PC-3 (cell line): ENCODE results near the gene FANCE. TPM values are rescaled to one million over a fixed set of nuclear protein-coding genes. Genes with fewer than 3 reads are reported as not detected.

Source experiments
- ATAC-seq: fragments of 200-7000 bp; cut with Tn5 transposase; 2 replicates; pipeline ENCODE4 v1.9.1; 2020; ENCODE audit warnings: mild to moderate bottlenecking, moderate library complexity
- BruUV-seq: library from RNA; stranded (reverse); fragments of 400-500 nt; replicated peaks from 2 replicates; lab custom pipeline; 2021; lab: Mats Ljungman, UMichigan
- CTCF ChIA-PET: fragments of 300-600 bp; sonication (Branson Sonifier 250); formaldehyde crosslinking; loops from one replicate; lab custom pipeline; 2022; ENCODE audit warnings: antibody characterized with exemption; lab: Charles Lee
- POLR2A ChIA-PET: fragments of 300-600 bp; sonication (Branson Sonifier 250); formaldehyde crosslinking; loops from one replicate; lab custom pipeline; 2022; ENCODE audit warnings: antibody characterized with exemption; ENCODE audit not compliant: unreplicated experiment; lab: Charles Lee
- DNase-seq: peaks from one replicate; pipeline ENCODE4 v3.0.0-alpha.2; 2015
- H2AFZ ChIP-seq: fragments of 300-600 bp; sonication (generic); 2 replicates; pipeline ENCODE4 v1.6.0; 2016; ENCODE audit warnings: antibody characterized with exemption, low read length
- H3F3A ChIP-seq: fragments of 300-600 bp; sonication (generic); one replicate; pipeline ENCODE4 v1.6.0; 2017; ENCODE audit warnings: antibody characterized with exemption, low read length, control low read depth, mild to moderate bottlenecking; ENCODE audit not compliant: unreplicated experiment
- H3K27ac ChIP-seq: fragments of 300-600 bp; sonication (generic); 2 replicates; pipeline ENCODE4 v1.5.1; 2016; ENCODE audit warnings: mild to moderate bottlenecking, low read length
- H3K27me3 ChIP-seq: fragments of 300-600 bp; sonication (generic); 2 replicates; pipeline ENCODE4 v1.6.1; 2016; ENCODE audit warnings: low read length, mixed read lengths
- H3K36me3 ChIP-seq: fragments of 300-600 bp; sonication (generic); 2 replicates; pipeline ENCODE4 v1.6.1; 2016; ENCODE audit warnings: low read depth, mixed run types, low read length, mixed read lengths
- H3K4me1 ChIP-seq: fragments of 300-600 bp; sonication (generic); 2 replicates; pipeline ENCODE4 v1.5.1; 2016; ENCODE audit warnings: low read length; ENCODE audit not compliant: insufficient read depth
- H3K4me2 ChIP-seq: fragments of 300-600 bp; sonication (generic); 2 replicates; pipeline ENCODE4 v1.6.0; 2016; ENCODE audit warnings: low read length
- H3K4me3 ChIP-seq: fragments of 300-600 bp; sonication (generic); 2 replicates; pipeline ENCODE4 v1.5.1; 2016; ENCODE audit warnings: mild to moderate bottlenecking, low read length, mixed read lengths
- H3K79me2 ChIP-seq: fragments of 300-600 bp; sonication (generic); 2 replicates; pipeline ENCODE4 v1.6.1; 2017; ENCODE audit warnings: low read length, mixed read lengths
- H3K9ac ChIP-seq: fragments of 300-600 bp; sonication (generic); 2 replicates; pipeline ENCODE4 v1.6.0; 2016; ENCODE audit warnings: mild to moderate bottlenecking, low read length
- H3K9me2 ChIP-seq: fragments of 300-600 bp; sonication (generic); replicated peaks from 2 replicates; pipeline ENCODE4 v1.6.1; 2016; ENCODE audit warnings: mixed run types, low read length, mixed read lengths
- H3K9me3 ChIP-seq: fragments of 300-600 bp; sonication (generic); 2 replicates; pipeline ENCODE4 v1.6.1; 2016; ENCODE audit warnings: low read length, mixed read lengths
- H4K20me1 ChIP-seq: fragments of 300-600 bp; sonication (generic); 2 replicates; pipeline ENCODE4 v1.6.1; 2016; ENCODE audit warnings: low read length, mixed read lengths
- CTCF ChIP-seq: fragments of 300-600 bp; sonication (generic); conservative IDR thresholded peaks from 2 replicates; pipeline ENCODE4 v1.5.1; 2017; ENCODE audit warnings: antibody characterized with exemption, low read depth, mild to moderate bottlenecking, low read length
- EZH2 ChIP-seq: fragments of 300-600 bp; sonication (generic); IDR thresholded peaks from one replicate; pipeline ENCODE4 v1.6.1; 2017; ENCODE audit warnings: antibody characterized with exemption, mild to moderate bottlenecking, low read length; ENCODE audit not compliant: unreplicated experiment
- EZH2phosphoT487 ChIP-seq: fragments of 300-600 bp; sonication (generic); IDR thresholded peaks from 2 replicates; pipeline ENCODE4 v1.6.1; 2018; ENCODE audit warnings: mild to moderate bottlenecking, antibody characterized with exemption, low read length, borderline replicate concordance
- intact Hi-C: fragments of 100-400 bp; cut with micrococcal nuclease; formaldehyde crosslinking; loops from 2 replicates; pipeline ENCODE4 v1.9.0; 2023
- total RNA-seq: library from RNA; depleted of rRNA; stranded (reverse); fragments of >200 nt; gene quantifications from 2 replicates; pipeline ENCODE4 v1.2.3, GENCODE V29; 2014

FANCE gene
- total RNA-seq, 1 experiment from 2014 or later = 13.8 TPM

GRCh38 chr6:35442693-35443092, 9.4 kb upstream of the FANCE start:
- H2AFZ ChIP-seq = 0 out of 2 replicates have a peak overlapping the region, but pooled peaks have one; percentile 22
- H3K79me2 ChIP-seq = no peaks in the 10 kb centered on the region
- ATAC-seq (no peak), DNase-seq (no peak)
- no TSS peak for BruUV-seq
- H3K4me2 ChIP-seq = no peak overlapping the region
- CTCF ChIA-PET = no interaction called here
- POLR2A ChIA-PET = no interaction called here
- no peak overlapping the region for H3K27ac ChIP-seq
- no peaks in the 10 kb centered on the region for H3K9me3 ChIP-seq
- no peaks in the 10 kb centered on the region for H3K4me1 ChIP-seq
- no peak for TF ChIP-seq EZH2
- TF ChIP-seq CTCF = no peak
- TF ChIP-seq EZH2phosphoT487 = no peak
- H3K4me3 ChIP-seq = no peak overlapping the region
- no peaks in the 10 kb centered on the region for H3K36me3 ChIP-seq
- H3K9me2 ChIP-seq = no peaks in the 10 kb centered on the region
- H3K9ac ChIP-seq = no peak overlapping the region
- H3K27me3 ChIP-seq = no peaks in the 10 kb centered on the region
- no peaks in the 10 kb centered on the region for H4K20me1 ChIP-seq
- intact Hi-C loops = no loop called here
- no peaks in the 10 kb centered on the region for H3F3A ChIP-seq

DNA sequence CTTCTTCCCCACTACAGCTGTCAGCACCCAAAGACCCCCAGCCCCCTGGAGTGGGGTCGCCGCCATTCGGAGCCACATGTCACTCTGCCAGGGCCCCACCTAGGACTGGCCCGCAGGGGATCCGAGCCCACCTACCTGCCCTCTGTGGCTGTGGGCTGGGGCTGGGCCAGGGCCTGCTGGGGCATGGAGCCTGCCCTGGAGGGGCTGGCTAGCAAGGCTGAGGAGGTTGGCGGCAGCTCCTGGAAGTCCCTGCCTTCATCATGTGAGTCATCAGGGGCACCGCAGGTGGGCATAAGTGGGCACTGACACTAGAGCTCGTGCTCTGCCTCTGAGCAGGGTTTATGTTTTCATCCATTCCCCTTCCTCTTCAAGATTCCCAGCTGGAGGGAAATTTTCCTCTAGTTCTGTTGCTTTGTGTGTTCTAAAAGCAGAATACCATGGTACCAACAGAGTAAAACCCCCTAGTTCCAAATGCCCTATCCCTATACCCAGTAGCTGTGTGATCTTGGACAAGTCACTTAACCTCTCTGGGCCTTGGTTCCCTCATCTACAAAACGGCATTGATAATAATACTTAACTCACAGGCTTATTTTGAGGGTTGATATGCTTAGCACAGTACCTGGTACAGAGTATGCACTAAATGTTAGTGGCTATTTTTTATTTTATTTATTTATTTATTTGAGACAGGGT, 8.7 kb upstream of the FANCE start:
- no peak for ATAC-seq
- no peak overlapping the region for H3K4me3 ChIP-seq
- H2AFZ ChIP-seq = no peak overlapping the region
- H3K27ac ChIP-seq = no peak overlapping the region
- no peaks in the 10 kb centered on the region for H3K79me2 ChIP-seq
- no peak overlapping the region for H3K4me2 ChIP-seq
- H3K36me3 ChIP-seq = no peaks in the 10 kb centered on the region
- no peaks in the 10 kb centered on the region for H3K9me3 ChIP-seq
- H3K9me2 ChIP-seq = no peaks in the 10 kb centered on the region
- no peaks in the 10 kb centered on the region for H4K20me1 ChIP-seq
- no peaks in the 10 kb centered on the region for H3F3A ChIP-seq
- intact Hi-C loops = no loop called here
- POLR2A ChIA-PET = no interaction called here
- H3K9ac ChIP-seq = no peak overlapping the region
- no peaks in the 10 kb centered on the region for H3K27me3 ChIP-seq
- H3K4me1 ChIP-seq = no peaks in the 10 kb centered on the region
- DNase-seq = no peak
- CTCF ChIA-PET = no interaction called here
- BruUV-seq = no TSS peak
- no peak for TF ChIP-seq CTCF
- TF ChIP-seq EZH2phosphoT487 = no peak
- TF ChIP-seq EZH2 = no peak

DNA sequence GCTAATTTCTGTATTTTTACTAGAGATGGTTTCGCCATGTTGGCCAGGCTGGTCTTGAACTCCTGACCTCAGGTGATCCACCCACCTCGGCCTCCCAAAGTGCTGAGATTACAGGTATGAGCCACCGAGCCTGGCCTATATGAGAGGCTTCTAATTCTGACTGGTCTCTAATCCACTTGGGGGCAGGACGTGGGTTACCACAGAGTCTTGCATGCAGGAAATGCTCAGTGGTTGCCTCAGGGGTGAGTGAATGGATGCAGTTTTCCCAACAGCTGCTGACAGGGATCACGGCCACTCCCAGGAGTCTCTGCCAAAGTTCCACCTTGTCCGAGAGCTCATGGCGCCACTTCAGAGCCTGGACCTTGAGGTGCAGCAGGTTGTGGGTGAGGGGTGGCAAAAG, 6.4 kb upstream of the FANCE start:
- Histone ChIP-seq H3K27me3 (no peaks in the 10 kb centered on the region), H3K36me3 (no peaks in the 10 kb centered on the region), H3K79me2 (no peaks in the 10 kb centered on the region), H2AFZ (no peak overlapping the region), H3K27ac (no peak overlapping the region), H4K20me1 (no peaks in the 10 kb centered on the region), H3K9me3 (no peaks in the 10 kb centered on the region), H3F3A (no peaks in the 10 kb centered on the region), H3K9me2 (no peaks in the 10 kb centered on the region), H3K9ac (no peak overlapping the region), H3K4me2 (no peak overlapping the region), H3K4me1 (peaks cover 4% of the 10 kb centered on the region; the same call in 1 of the 2 replicates), H3K4me3 (no peak overlapping the region)
- DNase-seq (peak; percentile 34), ATAC-seq (no peak)
- BruUV-seq = no TSS peak
- CTCF ChIA-PET = no interaction called here
- intact Hi-C loops = no loop called here
- POLR2A ChIA-PET = no interaction called here
- TF ChIP-seq EZH2 (no peak), EZH2phosphoT487 (no peak), CTCF (no peak)
